Bone marrow (tissue), 2 donors: Measurements from ENCODE around the gene CLCNKA.
A peak's percentile ranks its signal among the peaks of the same experiment; 100 is the strongest.
"Not testable (repeated sequence)": the region's sequence is repeated elsewhere in the genome, so short reads cannot be mapped to it uniquely, and the experiment has no call there.

ENCODE experiments used
- DNase-seq, 2 donors: peaks; one replicate each; lab custom pipeline; 2025; lab: John Stamatoyannopoulos, UW

Gene CLCNKA

GRCh38 chr1:16017461-16018303 is 4.2 kb upstream of the CLCNKA start, which contains the start of gene HSPB7:
Gene HSPB7 (minus strand): TSS chr1:16018043. CDS start chr1:16017963, 80 bp downstream.
- DNase-seq = no peak

DNA sequence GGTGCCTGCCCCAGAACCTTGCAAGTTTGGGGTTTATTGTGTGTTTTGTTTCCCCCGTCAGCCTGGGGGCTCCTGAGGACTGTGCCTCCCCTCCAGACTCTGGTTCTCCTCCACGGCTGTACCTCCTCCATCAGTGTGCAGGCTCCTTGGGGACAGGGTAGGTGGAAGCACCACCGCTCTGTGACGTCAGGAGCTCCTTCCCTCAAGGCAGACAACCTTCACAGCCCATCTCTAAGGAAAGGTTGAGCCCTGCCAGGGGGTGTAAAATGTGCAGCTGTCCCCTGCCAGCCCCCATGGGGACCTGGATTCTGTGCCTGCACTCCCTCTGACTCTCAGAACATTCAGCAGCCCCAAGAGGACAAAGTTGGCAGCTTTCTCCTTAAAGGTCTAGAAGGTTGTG is 3.5 kb upstream of the CLCNKA start:
- no peak for DNase-seq

GRCh38 chr1:16018749-16019643 is 2.8 kb upstream of the CLCNKA start:
- DNase-seq = no peak

DNA sequence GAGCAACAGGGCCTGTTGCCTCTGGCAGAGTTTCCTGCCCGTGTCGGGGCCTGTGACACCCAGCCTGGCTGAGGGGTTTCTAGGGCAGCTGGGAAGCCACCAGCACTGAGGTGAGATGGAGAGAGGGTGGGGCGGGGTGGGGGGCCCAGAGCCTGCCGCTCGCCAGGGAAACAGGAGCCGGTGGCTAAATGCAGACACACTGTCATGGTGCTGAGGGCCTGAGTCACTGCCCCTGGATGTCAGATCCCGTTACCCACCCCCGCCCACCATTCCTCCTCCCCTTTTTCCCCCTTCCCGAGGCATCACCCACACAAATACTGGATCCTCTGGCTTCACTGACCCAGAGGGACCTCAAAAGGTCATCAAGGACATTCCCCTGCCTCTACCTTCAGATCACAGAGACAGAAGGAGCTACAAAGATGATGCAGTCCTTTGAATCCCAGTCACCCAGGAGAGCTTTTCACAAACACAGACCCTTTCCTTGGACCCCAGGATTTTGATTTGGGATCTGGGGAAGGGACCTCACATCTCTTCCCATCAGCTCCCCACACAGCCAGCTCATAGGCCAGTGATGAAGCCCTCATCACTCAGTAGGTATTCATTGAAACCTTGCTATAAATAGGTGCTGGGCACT is 2.1 kb upstream of the CLCNKA start:
- no peak for DNase-seq

DNA sequence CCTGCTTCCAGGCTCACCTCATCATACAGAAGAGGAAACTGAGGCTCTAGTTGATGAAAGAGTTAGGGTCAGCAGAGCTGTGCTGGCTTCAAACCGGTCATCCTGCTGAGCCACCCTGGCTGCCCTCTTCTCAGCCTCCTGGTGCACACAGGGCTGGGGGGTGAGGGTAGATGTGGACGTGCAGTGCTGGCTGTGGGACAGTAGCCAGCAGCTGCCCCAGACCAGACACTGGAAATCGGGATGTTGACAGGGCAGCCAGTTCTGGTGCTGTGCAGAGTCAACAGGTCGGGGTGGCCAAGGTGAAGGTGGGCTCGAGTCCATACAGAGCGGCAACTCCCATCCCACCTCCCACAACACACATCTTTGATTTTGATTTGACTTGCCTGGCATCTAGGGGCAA is 1.5 kb upstream of the CLCNKA start:
- DNase-seq = no peak

DNA sequence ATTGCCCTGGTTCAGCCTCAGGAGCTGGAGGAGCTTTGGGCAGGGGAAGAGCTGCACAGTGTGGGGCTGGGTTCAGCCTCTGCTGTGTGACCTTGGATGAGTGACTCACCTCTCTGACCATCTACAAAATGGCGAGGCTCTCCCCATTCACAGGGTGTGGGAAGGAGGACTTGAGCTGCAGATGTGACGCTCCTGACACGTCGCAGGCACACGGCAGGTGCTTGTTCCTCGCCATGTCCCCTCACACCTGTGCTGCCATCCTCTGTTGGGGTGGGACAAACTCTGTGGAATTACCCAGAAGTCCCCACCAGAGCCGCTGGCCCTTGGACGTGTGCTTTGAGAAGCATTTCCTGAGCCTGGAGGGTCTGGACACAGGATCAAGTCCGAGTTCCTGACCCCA is 958 bp upstream of the CLCNKA start:
- DNase-seq = not testable (repeated sequence)

- DNase-seq = no peak
These were observed 557 bp downstream of the CLCNKA start for GRCh38 chr1:16022393-16022792.

- no peak for DNase-seq
These were observed 1.3 kb downstream of the CLCNKA start for GRCh38 chr1:16023050-16023653.

GRCh38 chr1:16026302-16026701 is 4.5 kb downstream of the CLCNKA start:
- DNase-seq = not testable (repeated sequence)

DNA sequence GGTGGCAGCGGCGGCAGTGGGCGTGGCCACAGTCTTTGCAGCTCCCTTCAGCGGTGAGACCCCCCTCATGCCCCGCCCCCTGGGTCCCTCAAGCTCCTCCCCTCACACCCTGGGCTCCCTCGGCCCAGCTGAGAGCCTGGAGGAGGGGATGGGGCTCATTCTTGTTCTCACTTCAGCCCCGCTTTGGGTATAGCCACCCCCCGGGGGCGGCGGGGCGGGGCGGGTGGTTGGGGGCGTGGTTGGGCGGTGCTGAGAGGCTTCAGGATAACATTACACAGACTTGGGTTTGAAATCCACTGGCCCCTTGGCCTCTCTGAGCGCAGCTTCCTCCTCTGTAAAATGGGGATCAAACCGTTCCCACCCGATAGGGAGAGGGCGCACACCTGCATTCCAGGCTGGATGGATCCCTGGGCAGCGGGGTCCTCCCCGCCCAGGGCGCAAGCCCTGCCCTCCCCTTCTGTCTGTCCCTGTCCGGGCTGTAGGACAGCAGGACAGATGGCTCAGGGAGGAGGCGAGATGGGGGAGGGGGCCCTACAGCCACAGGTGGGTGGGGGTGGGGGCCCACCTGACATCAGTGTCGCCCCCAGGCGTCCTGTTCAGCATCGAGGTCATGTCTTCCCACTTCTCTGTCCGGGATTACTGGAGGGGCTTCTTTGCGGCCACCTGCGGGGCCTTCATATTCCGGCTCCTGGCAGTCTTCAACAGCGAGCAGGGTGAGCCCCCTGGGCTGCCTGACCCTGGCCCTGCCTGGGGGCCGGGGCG is 5.1 kb downstream of the CLCNKA start:
- DNase-seq = no peak

GRCh38 chr1:16028237-16029002 is 6.6 kb downstream of the CLCNKA start:
- no peak for DNase-seq

GRCh38 chr1:16029003-16029268 is 7.1 kb downstream of the CLCNKA start:
- DNase-seq = not testable (repeated sequence)

GRCh38 chr1:16029288-16029687 is 7.5 kb downstream of the CLCNKA start:
- DNase-seq = no peak

GRCh38 chr1:16031551-16031950 is 9.7 kb downstream of the CLCNKA start:
- no peak for DNase-seq

- peak; percentile 23 to 65 for DNase-seq
These were observed 10.7 kb downstream of the CLCNKA start for GRCh38 chr1:16032388-16033102.

- not testable (repeated sequence) for DNase-seq
These were observed 11.3 kb downstream of the CLCNKA start for GRCh38 chr1:16033103-16033632.

- not testable (repeated sequence) for DNase-seq
These were observed 14.6 kb downstream of the CLCNKA start for GRCh38 chr1:16036461-16036860.

GRCh38 chr1:16038620-16038912 is 16.7 kb downstream of the CLCNKA start:
- no peak for DNase-seq

- DNase-seq = not testable (repeated sequence)
These were observed 18.0 kb downstream of the CLCNKA start for GRCh38 chr1:16039871-16040270.

GRCh38 chr1:16041200-16041599 is 19.4 kb downstream of the CLCNKA start:
- no peak for DNase-seq
